ENCODE measurements around the gene ABLIM3.

Gene ABLIM3

DNA sequence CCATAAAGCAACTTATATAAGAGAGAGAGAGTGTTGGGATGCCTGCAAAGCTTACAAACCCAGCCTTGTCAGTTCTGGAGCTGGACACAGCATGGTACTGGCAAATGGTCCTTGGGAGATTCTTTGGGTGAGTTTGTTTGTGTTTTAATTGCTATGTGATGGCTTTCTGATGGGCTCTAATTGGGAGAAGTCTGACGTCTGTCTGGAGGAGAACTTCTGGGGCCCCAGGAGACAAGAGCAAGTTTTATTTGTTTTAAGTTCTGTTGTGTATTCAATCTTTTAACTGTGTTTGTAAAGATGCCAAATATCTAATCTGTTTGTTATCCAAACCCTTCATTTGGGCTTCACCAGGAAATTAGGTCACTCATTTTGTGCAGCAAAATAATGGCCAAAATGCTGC, 80.0 kb downstream of the ABLIM3 start:
- DNase-seq, result no peak

DNA sequence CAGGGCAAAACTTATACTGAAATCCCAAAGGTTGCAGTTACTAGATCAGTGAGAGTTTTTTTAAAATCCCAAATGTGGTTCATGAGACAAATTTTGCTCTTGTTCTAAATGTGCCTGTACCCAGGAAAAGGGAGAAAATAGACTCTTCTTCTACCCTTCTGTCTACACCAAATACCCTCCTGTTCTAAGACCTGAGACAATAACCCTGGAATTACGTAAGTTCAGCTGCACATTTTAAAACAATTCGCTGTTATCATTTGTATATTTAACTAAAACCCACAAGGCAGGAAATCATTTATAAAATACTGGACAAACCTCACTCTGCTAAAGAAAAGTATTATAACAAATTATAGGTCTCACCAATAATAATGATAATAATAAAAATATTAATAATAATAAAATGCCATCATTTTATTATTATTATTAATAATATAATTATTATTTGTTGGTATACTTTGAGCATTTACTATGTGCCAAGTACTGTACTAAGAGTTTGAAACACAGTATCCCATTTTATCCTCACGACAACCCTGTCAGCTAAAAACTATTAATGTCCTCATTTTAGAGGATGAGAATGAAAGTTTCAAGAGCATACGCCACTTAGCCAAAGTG, 80.5 kb downstream of the ABLIM3 start:
- no peak for DNase-seq

GRCh38 chr5:149223081-149223848, 82.0 kb downstream of the ABLIM3 start:
- no peak for DNase-seq

DNA sequence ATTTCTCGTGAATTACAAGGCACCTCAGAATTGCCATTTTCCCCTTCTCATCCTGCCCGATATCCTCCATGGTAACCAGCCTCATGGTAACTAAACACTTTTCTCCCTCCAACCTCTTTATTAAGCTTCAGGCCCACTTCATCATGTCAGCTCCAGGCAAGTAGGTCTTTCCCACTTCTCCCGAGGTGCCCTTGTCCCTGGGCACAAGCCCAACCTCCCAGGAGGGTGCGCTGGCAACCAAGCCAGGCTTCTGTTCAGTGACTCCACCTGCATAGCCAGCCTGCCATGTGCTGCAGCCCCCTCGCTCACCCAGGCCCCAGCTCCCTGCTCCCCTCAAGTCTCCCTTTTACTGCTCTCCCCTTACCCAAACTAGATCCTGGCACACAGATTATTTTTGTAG, 83.0 kb downstream of the ABLIM3 start:
- DNase-seq, result no peak

GRCh38 chr5:149227168-149227826, 86.0 kb downstream of the ABLIM3 start:
- DNase-seq, result no peak

- DNase-seq, result no peak
These were observed 87.5 kb downstream of the ABLIM3 start for GRCh38 chr5:149228618-149229297.

DNA sequence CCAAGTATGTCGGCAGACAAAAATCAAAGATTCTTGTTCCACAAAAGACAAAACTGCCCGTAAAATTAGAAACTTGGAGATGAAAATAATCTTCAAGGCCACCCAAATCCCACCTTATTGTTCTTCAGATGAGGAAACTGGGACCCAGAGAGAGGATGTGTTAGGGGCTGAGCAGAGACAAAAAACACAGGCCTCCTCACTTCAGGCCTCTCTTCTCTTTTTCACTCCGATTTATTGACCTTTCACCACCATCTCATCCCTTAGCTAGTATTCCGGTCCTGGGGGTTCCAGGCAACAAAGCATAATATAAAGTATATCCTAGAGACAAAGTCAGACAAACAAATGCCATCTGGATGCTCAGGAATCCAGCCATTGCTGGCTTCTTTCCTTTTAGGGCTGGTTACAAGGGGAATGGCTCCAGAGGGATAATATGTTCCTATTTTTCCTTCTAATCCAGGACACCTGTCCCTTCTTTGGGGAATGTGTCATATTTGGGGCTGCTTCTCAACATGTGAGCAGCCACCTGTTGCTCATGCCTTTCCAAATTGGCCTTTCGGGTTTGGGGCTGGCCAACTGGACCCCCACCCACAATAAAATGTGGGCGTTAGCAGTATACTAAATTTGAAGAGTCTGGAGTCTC, 88.1 kb downstream of the ABLIM3 start:
- DNase-seq, result no peak

GRCh38 chr5:149235841-149236240, 94.5 kb downstream of the ABLIM3 start:
- no peak for DNase-seq

GRCh38 chr5:149237662-149238061, 96.4 kb downstream of the ABLIM3 start:
- no peak for DNase-seq

DNA sequence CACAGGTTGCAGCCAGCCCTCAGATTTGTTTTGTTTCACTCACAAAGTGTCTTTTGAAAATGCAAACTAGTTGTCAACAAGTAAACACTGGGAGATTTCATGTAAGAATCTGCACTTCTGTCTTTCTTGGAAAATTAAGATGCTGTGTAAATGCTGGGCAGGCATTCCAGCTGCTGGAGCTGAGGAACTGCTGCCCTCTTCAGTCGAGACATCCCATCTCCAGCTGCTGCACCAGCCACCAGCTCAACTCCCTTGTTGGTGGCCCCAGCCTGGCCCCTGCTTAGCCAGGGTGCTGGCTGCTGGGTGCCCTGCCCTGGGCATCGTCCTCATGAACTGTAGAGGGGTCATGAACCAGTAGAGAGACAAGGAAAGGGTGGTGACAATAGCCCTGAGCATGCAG, 97.2 kb downstream of the ABLIM3 start:
- DNase-seq, result no peak

- DNase-seq, result no peak
These were observed 98.6 kb downstream of the ABLIM3 start for GRCh38 chr5:149239917-149240316.

DNA sequence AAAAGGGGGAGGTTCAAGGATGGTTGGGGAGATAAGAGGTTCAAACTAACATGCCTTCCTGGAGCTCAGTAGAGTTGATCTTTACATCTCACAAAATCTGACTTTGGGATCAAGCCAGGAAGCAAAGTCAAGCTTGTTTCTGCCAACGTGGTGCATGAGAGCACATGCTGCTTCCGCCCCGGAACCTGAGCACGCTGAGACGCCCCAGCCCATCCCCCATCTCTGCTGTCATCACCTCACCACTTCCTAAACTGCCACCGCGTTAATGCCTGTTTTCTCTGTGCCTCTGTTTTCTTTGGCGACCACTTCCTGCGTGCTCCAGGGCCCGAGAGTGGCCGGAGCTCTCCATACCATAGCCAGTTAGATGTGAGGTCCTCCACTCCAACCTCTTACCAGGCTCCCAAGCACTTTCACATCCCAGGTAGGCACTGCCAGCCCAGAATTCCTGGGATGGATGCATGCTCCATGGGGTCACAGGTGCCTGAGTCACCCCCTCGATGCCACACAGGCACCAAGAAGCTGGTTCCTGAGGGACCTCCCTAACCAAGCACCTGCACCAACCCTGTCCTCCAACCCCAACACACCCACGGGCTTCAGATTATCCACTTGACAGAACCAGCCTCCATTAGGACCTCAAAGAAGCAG, 99.2 kb downstream of the ABLIM3 start:
- peak; percentile 71 for DNase-seq

DNA sequence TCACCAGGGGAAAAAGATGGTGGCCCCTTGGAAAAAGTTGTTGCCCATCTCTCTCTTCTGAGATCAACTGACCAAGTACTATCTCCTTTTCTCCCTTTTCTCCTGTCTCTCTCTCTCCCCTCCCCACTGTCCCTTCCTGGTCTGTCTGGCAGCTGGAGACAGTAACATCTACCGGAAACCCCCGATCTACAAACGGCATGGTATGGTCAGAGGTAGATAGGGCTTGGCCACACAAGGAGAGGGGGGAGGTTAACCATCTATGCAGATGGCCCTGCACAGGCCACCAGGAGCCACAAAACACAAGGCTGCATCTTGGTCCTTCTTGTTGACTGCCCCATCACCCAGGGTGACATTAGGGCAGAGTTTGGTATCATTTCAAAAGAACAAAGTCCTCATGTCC, 101.0 kb downstream of the ABLIM3 start:
- no peak for DNase-seq

- DNase-seq, result no peak
These were observed 105.6 kb downstream of the ABLIM3 start for GRCh38 chr5:149246906-149247305.

DNA sequence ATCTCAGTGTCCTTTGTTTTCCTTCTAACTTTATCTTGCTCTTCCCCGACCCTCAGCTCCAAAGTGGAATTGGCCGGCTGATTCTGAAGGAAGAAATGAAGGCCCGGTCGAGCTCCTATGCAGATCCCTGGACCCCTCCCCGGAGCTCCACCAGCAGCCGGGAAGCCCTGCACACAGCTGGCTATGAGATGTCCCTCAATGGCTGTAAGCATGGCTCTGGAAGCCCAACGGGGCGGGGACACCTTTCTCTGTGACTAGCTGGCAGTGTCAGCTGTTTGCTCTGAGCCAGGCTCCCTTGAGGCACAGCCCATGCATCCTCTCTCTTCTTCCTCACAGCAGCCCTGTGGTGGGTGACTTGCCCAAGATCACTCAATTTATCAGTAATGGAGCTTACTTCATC, 106.4 kb downstream of the ABLIM3 start:
- DNase-seq, result no peak

DNA sequence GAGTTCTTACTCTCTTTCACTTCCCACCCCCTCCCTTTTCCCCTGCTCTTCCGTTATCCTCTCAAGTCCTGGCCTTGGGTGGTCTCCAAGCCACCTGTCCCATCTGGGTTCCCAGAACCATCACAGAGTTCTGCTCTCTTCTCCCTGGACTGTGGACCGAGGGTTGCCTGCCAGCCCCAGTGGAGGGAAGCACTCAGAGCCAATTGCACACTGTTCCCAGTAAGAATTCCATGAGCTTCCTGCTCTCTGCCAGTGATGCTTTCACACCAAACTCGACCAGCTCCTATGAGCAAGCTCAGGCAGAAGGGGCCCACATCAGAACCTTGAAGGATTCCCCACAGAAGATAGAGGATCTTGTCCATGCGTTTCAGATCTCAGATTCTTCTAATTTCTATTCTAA, 110.3 kb downstream of the ABLIM3 start:
- DNase-seq, result no peak

GRCh38 chr5:149254506-149254905, 113.2 kb downstream of the ABLIM3 start:
- DNase-seq, result no peak

- no peak for DNase-seq
These were observed 115.2 kb downstream of the ABLIM3 start for GRCh38 chr5:149256451-149256850.

DNA sequence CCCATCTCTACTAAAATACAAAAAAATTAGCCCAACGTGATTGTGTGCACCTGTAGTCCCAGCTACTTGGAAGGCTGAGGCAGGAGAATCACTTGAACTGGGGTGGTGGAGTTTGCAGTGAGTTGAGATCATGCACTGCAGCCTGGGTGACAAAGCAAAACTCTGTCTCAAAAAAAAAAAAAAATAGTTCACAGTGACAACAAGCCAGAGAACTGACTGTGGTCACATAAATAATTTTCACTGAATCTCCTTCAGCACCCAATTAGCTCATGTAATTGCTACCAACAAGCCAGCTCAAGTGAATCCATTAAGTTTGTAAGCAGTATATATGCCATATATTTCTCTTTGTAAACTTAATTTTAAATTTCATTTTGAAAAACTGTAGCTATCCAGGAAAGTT, 115.8 kb downstream of the ABLIM3 start:
- DNase-seq, result no peak

GRCh38 chr5:149257889-149258705, 116.8 kb downstream of the ABLIM3 start:
- DNase-seq, result no peak

DNA sequence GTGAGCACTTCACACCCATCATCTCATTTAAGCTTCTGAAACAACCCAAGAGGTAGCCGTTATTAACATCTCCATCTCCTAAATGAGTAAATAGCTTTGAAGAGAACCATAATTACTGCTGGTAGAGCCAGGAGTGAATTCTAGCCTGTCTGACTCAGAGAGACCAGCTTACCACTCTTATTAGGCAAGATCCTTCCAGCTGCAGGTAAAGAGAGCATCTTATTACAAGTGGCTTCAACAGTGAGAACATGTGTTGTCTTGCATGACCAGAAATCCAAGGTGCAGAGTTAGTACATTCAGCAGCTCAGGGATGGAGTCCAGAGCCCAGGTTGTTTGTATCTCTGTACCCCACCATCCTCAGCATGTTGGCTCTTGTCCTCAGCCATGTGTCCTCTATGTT, 119.5 kb downstream of the ABLIM3 start:
- no peak for DNase-seq

GRCh38 chr5:149261246-149261645, 120.0 kb downstream of the ABLIM3 start:
- DNase-seq, result no peak

Measured in T-helper 9 cell (primary cell).